ENCODE measurements around the gene SVOP.

- TF ChIP-seq, protein P1, sequence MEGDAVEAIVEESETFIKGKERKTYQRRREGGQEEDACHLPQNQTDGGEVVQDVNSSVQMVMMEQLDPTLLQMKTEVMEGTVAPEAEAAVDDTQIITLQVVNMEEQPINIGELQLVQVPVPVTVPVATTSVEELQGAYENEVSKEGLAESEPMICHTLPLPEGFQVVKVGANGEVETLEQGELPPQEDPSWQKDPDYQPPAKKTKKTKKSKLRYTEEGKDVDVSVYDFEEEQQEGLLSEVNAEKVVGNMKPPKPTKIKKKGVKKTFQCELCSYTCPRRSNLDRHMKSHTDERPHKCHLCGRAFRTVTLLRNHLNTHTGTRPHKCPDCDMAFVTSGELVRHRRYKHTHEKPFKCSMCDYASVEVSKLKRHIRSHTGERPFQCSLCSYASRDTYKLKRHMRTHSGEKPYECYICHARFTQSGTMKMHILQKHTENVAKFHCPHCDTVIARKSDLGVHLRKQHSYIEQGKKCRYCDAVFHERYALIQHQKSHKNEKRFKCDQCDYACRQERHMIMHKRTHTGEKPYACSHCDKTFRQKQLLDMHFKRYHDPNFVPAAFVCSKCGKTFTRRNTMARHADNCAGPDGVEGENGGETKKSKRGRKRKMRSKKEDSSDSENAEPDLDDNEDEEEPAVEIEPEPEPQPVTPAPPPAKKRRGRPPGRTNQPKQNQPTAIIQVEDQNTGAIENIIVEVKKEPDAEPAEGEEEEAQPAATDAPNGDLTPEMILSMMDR (IDR thresholded peaks at IDR 0.05), result no peak
- TF ChIP-seq POLR2A (IDR thresholded peaks at IDR 0.05), result no peak
Observed at GRCh38 chr12:108982621-108983219, 38.1 kb downstream of the SVOP start.
